Upper lobe of left lung (tissue), 4 donors: ENCODE measurements around the gene ASB8.

Source experiments
- POLR2A ChIP-seq, 4 donors: fragments of 450-650 bp; IDR thresholded peaks; one replicate each; pipeline ENCODE4 v1.5.1; 2016 to 2017; ENCODE audit warnings: antibody characterized with exemption in 4 of 4, mild to moderate bottlenecking in 2 of 4
- TF ChIP-seq, protein P1 (sequence below), 6 experiments: fragments of 450-650 bp in 4 of 6; fragments of 200-600 bp in 2 of 6; sonication (generic) in 2 of 6; IDR thresholded peaks; one replicate each; pipeline ENCODE4 v1.5.1; 2016 to 2019; ENCODE audit warnings: antibody characterized with exemption in 6 of 6

DNA sequence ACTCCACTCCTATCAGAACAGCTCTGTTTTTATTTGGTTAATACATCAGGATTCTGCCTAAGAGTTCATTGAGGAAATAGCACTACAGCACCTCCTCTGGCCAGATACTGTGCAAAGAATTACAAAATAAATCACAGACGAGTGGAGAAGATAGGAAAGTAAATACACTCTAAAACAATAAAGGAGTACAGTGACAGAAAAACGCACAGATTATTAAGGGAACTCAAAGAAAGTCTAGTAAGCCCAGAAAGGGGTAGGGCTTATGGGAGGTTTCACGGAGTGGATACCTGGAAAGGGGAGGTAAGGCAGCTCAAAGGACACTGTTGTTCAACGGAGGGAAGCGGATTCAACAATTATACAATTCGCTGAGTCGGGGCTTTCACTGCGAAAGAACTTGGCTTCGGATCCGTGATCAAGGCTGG is 40.2 kb upstream of the ASB8 start:
- TF ChIP-seq POLR2A (IDR thresholded peaks at IDR 0.05) = no peak
- TF ChIP-seq, protein P1, sequence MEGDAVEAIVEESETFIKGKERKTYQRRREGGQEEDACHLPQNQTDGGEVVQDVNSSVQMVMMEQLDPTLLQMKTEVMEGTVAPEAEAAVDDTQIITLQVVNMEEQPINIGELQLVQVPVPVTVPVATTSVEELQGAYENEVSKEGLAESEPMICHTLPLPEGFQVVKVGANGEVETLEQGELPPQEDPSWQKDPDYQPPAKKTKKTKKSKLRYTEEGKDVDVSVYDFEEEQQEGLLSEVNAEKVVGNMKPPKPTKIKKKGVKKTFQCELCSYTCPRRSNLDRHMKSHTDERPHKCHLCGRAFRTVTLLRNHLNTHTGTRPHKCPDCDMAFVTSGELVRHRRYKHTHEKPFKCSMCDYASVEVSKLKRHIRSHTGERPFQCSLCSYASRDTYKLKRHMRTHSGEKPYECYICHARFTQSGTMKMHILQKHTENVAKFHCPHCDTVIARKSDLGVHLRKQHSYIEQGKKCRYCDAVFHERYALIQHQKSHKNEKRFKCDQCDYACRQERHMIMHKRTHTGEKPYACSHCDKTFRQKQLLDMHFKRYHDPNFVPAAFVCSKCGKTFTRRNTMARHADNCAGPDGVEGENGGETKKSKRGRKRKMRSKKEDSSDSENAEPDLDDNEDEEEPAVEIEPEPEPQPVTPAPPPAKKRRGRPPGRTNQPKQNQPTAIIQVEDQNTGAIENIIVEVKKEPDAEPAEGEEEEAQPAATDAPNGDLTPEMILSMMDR (IDR thresholded peaks at IDR 0.05) = peak in 5 of 6 experiments; percentile 9 to 59 (median 42)
